CD4-positive, alpha-beta T cell treated with Interleukin-15 for 4 hours (primary cell): ENCODE data around the gene FYN.
A peak's percentile ranks its signal among the peaks of the same experiment; 100 is the strongest.

Experiments used
- DNase-seq: peaks from one replicate; pipeline ENCODE4 v3.0.0-alpha.2; 2020; ENCODE audit warnings: low spot score

Gene FYN

GRCh38 chr6:111831408-111831807, 41.8 kb downstream of the FYN start:
- DNase-seq = no peak

GRCh38 chr6:111829998-111830397, 43.3 kb downstream of the FYN start:
- DNase-seq = no peak

DNA sequence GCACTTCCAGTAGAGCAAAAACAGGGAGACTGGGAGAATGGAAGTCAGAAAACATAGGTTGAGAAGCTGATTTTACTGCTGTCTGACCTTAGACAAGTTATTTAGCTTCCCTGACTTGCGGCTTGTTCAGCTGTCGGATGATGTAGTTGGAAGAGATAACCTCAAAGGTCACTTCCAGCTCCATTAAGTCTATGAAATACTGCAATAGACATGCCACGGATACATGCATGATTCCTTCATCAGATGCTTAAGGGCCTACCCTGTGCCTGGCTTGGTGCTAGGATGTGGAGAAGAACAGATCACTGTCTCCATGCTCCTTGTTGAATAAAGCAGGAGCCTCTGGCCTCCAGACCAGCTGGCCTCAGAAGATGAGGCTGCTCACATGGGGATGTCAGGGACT, 43.7 kb downstream of the FYN start:
- DNase-seq = no peak

DNA sequence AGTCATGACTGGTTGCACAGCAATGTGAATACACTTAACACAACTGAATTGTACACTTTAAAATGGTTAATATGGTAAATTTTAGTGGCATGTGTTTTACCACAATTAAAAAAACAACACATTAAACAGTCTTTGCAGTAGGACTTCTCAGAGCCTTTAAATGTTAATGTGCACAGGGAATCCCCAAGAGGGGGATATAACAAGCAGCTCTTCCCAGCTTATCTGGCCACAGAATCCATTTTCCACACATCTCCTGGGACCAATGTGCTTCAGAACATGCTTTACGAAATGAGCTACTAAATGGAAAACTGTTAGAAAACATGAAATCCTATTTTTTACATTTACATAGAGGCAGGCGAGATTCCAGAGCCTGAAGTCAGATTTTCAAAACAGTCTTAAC, 44.4 kb downstream of the FYN start:
- DNase-seq = no peak

GRCh38 chr6:111825439-111826086, 47.7 kb downstream of the FYN start:
- no peak for DNase-seq

DNA sequence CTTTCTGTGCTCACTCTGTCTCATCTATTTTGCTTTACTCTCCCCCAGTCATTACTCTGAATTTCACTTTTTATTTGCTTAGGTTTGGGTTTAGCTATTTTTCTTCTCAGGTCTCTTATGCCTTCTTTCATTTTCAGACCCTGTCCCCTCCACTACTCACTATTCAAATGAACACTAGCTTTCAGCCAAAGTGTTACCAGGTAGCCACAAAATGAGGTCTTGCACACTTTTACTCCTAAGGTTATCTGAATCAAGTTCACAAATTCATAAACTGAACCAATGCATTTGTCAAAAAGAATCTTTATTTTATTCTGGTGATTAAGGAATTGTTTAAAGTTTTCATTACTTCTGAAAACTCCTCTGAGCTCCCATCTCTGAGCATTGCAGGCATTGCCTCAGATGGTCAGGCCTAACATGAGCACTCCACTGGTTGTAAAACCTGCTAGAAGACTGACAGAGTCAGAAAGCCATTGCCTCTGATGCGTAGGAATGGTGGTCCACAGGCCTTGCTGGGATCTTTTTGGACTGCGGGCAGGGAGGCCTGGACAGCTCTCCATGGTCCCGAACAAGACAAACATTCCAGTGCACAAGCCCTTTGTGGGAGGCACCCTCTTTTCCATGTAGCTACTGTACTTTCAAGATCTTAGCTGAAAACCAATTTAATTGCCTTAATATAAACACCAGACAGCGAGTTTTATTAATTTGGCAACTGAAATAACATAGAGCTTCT, 48.5 kb downstream of the FYN start:
- DNase-seq = no peak

GRCh38 chr6:111823831-111824607, 49.2 kb downstream of the FYN start:
- DNase-seq = peak; percentile 71

GRCh38 chr6:111823012-111823411, 50.2 kb downstream of the FYN start:
- no peak for DNase-seq

GRCh38 chr6:111819458-111819857, 53.8 kb downstream of the FYN start:
- DNase-seq = no peak

DNA sequence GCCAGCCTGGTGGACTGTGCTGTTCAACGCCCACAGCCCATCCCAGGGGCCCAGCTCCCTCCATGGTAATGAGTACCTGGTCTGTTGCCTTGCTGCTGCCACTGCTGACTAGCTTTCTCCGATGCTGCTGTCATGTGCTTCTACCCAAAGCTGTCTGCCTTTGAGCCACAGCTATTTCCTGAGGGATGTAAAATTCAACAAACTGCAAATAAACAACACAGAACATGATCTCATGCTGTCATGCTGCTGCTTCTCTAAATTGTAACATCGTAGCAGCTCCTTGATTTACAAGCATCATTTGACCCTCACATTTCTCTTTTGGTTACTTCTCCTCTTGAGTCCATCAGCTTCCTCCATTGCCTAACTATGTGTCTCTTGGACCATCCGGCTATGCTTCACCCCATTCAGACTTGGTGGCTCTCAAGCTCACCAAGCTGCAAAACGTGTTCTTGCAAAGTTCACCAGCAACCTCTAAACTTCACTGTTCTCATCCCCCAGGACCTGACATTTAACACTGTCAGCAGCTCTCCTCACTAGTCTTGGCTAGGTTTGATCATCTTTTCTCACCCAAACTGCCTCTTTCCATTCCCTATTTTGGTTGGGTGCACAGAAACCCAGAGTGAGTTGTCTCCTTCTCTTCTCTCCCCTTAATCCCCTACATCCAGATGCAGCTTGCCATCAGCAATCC, 54.6 kb downstream of the FYN start:
- DNase-seq = no peak

GRCh38 chr6:111817451-111818120, 55.7 kb downstream of the FYN start:
- DNase-seq = no peak

GRCh38 chr6:111813677-111814310, 59.5 kb downstream of the FYN start:
- no peak for DNase-seq

GRCh38 chr6:111813237-111813636, 60.0 kb downstream of the FYN start:
- DNase-seq = peak; percentile 46

DNA sequence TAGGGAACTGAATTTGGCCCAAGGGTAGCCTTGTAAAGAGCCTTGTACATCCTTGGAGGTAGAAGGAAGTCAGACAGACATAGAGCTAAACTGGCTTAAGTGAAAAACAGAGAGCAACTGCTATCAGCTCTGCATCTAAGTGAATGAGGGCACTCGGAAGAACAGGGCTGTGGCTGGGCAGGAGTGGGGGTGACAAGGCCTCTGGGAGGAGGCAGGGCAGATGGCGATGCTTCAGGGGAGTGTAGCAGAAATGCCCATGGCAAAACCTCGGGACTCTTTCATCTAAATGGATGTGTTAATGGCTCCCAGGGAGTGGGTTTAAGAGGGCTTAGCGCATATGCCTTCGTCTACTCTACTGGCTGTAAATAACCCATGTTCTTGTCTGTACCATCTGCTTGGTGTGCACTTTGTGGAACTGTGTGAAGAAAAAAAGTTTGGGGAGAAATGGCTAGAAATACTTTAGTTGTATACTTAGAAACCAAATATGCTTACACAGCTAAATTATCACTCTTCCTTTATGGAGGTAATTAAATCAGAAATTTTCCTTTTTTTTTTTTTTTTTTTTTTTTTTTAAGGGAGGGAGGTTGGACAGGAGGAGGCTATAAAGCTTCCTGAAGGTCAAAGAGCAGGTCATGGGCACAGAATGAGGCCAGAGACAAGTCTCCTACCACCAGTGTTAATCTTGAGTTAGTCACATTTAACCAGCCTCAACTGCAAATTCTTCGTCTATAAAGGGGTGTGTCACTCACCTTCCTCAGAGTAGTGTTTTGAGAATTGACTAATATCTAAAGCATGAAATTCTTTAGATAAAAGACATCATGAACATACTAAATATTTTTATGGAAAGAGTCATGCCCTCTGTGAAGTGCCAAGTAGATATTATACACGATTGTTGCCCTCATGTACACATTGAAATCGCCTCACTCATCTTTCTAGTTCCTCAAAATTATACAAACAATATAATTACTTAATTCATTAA, 60.9 kb downstream of the FYN start:
- DNase-seq = no peak

DNA sequence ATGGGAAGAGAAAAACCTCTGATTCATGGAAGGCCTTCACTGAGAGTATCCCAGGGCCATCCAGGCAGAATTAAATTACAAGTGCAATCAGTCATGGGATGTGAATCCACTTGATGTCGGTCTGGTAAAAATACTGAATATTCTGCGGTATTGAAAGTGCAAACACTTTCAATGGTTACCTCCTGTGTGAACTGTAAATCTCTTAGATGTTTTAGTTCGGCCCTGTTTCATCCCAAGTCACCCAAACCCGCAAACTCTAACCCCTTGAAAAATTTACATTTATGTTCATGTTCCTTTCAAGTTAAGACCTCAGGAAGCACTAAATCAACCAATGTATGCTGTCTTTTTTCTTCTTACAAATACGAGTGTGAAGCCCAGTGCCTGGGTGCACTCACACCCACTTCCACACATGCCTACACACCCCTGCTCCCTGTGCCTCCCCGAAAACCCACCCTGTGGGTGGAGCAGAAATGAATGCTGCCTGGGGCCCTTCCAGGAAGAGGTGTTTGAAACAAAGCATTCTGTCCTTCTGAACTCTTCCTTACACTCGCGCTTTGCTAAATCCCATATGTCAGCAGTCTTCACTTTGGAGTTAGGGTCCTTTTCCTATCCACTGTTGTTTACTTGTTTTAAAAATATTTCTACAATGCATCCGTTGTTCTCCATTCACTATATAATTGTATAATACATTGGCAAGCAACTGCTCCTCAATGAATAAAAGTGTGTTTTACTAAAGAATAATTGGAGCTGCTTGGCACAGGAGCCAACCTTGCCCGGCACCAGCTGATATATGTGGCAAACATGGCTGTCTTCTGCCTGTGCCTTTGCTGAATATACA, 62.7 kb downstream of the FYN start:
- no peak for DNase-seq

GRCh38 chr6:111809766-111810165, 63.5 kb downstream of the FYN start:
- DNase-seq = no peak

DNA sequence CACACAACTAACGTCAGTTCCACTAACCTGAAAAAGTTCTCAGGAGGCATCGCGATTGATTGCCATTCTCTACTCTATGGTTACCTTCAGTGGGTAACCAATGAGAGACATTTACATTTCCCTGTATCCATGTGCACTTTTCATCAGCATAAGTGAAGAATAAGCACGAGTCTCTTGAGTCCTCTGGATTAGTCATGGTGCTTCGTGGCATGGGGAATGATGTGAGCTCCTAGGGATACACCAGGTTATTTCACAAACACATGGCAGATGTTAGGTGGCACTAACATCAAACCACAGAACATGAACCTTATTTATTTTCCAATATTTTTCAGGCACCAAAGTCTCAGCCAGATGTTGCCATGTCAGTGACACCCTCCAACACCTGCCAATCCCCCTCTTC, 64.0 kb downstream of the FYN start:
- no peak for DNase-seq

DNA sequence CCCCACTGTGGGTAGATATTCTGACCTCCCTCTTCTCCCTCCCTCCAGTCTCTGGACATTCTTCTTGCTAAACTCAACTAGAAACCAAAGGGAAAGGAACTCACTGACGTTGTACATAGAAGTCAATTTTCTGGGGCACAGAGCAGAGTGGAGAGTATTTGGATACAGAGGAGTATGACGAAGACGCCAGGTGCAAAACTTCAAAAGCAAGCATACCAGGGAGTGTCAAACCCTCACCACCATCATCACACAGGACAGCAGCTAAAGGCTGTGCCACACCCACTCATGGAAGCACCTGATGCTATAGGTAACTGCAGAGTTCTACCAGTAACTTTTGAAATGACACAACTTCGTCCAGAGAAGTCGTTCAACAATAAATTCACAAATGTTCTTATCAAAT, 64.8 kb downstream of the FYN start:
- peak; percentile 42 for DNase-seq
